PC-3 (cell line): ENCODE data around the gene FCHO1.

Experiments
- CTCF ChIP-seq: fragments of 300-600 bp; sonication (generic); conservative IDR thresholded peaks from 2 replicates; pipeline ENCODE4 v1.5.1; 2017; ENCODE audit warnings: antibody characterized with exemption, low read depth, mild to moderate bottlenecking, low read length
- EZH2 ChIP-seq: fragments of 300-600 bp; sonication (generic); IDR thresholded peaks from one replicate; pipeline ENCODE4 v1.6.1; 2017; ENCODE audit warnings: antibody characterized with exemption, mild to moderate bottlenecking, low read length; ENCODE audit not compliant: unreplicated experiment

DNA sequence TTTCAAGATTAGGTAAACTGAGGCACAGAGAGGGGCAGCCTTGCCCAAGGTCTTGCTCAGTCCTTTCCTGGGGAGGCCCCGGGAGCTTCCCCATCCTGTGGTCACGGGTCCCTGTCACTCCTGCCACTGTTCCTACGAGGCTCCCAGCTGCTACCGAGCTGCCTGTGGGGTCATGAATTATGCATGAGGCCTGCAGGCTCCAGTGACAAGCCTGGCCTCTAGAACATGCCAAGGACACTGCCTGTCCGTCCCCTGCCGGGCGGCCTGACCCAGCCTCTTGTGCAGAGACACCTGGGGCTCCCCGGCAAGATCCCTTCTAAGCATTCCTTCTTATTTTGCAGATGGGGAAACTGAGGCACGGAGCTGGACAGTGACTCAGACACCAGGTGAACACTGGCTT, 2.7 kb downstream of the FCHO1 start:
- no peak for TF ChIP-seq CTCF
- TF ChIP-seq EZH2 = no peak
